Suppressor macrophage treated with lipopolysaccharide for 1 hour (primary cell): ENCODE measurements around the gene DGUOK.
"Not testable (repeated sequence)": the region's sequence is repeated elsewhere in the genome, so short reads cannot be mapped to it uniquely, and the experiment has no call there.

Experiments
- DNase-seq, 3 donors: peaks; one replicate each; pipeline ENCODE4 v3.0.0-alpha.2; 2020 to 2022

Gene DGUOK

DNA sequence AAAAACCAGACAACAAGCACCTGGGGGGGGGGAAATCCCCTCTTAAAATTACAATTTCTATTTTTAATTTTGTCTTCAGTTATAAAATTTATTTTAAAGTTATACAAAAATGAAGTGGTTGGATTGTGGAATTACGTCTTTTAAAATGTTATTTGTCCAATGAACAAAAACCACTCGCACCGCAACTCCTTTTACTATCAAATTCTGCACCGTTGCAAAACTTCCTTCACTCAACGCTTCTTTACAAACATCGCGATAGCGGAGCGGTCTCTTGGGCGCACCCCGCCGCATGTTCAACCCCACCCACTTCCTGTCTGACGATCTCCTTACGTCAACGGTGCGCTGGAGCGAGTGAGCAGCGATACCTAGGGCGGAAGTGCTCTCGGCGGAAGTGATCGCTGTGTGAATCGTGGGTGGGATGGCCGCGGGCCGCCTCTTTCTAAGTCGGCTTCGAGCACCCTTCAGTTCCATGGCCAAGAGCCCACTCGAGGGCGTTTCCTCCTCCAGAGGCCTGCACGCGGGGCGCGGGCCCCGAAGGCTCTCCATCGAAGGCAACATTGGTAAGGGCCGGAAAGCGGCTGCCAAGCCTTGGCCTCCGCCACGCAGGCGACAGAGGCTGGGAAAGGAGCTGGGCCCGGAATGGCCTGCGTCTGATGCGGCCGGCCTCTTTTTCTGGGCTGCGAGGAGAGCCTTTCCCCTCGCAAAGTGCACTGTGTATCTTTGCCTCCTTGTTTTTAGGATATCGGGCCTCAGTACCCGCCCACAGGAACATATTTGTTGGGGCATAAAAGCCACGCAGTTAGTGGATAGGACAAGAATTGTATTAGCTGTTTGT is at the start of gene DGUOK:
Gene DGUOK (plus strand): TSS at position 388 of the 835 bp plus-strand sequence. CDS start 31 bp downstream, at position 419.
- DNase-seq: peak; percentile 97 to 100 (median 100)

- peak; percentile 50 to 80 (median 64) for DNase-seq
Observed at GRCh38 chr2:73877071-73877802, 49.4 kb upstream of the DGUOK start.

DNA sequence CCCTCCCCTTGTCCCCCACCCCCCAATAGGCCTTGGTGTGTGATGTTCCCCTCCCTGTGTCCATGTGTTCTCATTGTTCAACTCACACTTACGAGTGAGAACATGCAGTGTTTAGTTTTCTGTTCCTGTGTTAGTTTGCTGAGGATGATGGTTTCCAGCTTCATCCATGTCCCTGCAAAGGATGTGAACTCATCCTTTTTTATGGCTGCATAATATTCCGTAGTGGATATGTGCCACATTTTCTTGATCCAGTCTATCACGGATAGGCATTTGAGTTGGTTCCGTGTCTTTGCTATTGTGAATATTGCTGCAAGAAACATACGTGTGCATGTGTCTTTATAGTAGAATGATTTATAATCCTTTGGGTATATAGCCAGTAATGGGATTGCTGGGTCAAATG is 48.7 kb upstream of the DGUOK start:
- DNase-seq: not testable (repeated sequence)

GRCh38 chr2:73885406-73885805 is 41.3 kb upstream of the DGUOK start:
- DNase-seq: no peak

DNA sequence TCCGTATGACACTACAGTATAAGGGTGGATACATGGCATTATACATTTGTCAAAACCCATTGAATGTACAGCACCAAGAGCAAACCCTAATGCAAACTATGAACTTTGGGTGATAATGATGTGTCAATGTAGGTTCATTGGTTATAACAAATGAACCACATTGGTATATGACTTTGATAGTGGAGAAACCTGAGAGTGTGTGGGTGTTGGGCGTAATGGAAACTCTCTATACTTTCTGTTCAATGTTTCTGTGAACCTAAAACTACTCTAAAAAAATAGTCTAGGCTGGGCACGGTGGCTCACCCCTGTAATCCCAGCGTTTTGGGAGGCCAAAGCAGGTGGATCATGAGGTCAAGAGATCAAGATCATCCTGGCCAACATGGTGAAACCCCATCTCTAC is 40.3 kb upstream of the DGUOK start:
- no peak for DNase-seq

- DNase-seq: not testable (repeated sequence)
Observed at GRCh38 chr2:73887596-73888353, 38.9 kb upstream of the DGUOK start.

DNA sequence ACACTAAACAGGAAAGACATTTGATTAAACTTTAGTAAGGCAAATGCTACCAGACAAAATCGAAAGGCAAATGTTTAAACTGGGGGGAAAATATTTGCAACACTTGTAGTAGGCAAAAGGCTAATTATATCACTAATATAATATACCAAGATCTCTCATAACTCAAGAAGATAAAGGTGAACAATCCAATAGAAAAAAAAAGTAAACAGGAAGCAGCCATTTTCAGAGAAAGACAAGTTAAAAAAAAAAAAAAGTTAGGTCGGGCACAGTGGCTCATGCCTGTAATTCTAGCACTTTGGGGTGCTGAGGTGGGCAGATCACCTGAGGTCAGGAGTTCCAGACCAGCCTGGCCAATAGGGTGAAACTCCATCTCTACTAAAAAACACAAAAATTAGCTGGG is 38.3 kb upstream of the DGUOK start:
- DNase-seq: no peak

DNA sequence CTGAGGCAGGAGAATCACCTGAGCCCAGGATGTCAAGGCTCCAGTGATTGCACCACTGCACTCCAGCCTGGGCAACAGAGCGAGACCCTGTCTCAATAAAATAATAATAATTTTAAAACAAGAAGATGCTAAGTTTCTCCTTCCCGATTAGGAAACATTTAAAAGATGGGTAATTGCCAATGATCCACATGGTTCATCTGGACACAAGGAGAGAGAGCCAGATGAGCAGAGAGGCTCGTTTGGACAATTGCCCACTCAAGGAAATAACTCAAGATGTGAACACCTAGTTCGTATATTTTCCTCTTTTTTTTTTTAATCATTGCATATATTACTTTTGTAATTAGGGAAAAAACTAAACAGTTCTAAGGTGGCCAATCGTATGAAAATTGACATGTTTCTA is 37.5 kb upstream of the DGUOK start:
- DNase-seq: no peak

DNA sequence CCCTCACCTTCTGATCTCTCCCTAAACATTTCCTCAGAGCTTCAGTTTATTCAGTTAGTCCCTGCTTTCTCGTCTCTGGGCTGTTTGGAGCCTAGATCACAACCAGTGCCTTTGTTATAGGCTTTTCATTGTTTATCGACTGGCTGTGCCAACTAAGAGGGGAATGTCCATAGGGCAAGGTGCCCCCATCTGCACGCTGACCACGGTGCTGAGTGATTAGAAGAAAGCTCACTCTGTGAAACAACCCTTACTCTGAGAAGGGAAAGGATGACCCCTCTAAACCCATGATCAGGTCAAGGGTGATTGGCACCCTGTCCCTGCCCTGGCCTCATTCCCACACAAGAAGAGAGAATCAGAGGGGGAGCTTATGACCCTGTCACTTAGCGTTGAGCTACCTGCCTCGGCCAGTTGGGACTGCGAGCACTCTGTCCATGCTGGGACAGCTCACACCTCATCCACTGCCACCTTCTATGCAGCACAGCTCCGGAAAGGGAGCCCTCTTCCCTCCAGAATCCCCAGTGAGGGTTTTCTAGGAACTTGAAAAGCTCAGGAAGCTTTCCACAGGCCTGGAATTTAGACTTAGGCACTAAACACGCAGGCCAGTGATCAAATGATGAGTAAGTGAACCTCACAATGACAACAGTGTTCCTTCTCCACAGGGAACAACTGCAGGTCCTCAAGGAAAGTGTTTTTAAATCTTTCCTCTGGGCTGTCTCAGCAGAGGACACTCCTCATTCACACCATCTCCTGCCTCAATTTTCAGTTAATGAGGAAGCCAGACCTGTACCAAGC is 36.2 kb upstream of the DGUOK start:
- no peak for DNase-seq

DNA sequence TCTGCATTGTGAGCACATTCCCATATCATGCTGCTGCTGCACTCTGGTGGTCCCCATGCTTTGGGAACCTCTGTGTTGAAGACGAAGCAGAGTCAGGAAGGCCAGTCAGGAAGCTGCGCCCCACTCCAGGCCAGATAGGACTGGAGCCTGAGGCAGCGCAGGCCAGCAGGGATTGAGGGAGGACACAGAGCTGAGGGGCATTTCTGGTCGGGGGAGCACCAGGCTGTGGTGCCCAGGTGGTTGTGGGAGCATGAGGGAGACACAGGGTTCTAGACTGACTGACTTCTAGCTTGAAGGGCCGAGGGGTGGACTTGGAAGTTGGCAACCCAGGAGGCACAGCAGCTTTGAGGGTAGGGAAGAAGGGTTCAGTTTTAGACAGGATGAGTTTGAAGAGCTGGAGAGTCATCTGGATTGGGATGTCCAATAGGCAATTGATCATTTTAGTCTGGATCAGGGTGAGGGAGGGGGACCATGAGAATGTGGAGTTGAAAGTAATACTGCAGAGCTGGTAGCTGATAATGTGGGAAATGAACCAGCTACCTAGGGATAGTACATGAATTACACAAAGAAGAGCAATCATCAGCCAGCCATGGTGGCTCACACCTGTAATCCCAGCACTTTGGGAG is 35.3 kb upstream of the DGUOK start:
- DNase-seq: no peak

GRCh38 chr2:73892631-73893329 is 33.9 kb upstream of the DGUOK start, which contains the start of gene ACTG2:
Gene ACTG2, plus strand, starts transcription at chr2:73893008. Its CDS starts 8,304 bp downstream, at chr2:73901312.
- DNase-seq: no peak

GRCh38 chr2:73893764-73894474 is 32.8 kb upstream of the DGUOK start:
- no peak for DNase-seq

- no peak for DNase-seq
Observed at GRCh38 chr2:73894475-73894850, 32.2 kb upstream of the DGUOK start.

DNA sequence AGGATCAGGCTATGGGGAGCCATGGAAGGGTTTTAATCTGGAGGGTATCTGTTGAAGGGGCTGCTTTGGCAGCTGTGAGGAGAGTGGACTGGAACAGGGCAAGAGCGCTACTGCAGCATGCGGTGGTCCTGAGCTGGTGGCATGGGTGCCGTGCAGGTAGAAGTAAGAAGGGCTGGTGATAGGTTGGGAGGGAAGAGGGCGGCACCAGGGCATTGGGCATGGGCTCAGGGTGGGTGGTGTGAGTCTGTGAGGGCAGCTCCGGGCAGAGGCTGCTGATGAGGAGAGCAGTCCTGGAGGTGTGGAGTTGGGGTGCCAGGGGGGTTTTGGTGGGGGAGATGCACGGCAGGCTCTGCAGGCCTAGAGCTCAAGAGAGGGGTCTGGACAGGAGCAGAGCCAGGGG is 31.8 kb upstream of the DGUOK start:
- no peak for DNase-seq

DNA sequence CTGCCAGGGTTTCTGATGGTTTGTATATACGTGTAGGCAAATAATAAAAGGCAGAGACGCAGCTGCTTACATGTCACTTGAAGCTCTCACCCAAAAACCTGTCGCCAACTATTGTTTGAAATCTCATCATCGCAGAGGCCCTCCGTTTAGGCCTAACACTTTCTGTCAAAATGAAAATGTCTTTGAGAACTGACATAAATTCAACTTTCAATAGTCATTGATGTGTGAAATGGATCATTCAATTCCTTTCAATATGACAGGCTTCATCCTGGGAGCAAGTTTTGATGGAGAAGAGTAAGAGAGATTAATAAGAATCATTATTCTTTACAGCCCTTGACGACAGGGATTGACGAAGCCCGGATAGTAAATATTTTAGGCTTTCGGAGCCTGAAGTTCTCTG is 31.2 kb upstream of the DGUOK start:
- no peak for DNase-seq

- peak in 2 of 3 donors; percentile 14 to 24 for DNase-seq
Observed at GRCh38 chr2:73896362-73897239, 30.1 kb upstream of the DGUOK start.

DNA sequence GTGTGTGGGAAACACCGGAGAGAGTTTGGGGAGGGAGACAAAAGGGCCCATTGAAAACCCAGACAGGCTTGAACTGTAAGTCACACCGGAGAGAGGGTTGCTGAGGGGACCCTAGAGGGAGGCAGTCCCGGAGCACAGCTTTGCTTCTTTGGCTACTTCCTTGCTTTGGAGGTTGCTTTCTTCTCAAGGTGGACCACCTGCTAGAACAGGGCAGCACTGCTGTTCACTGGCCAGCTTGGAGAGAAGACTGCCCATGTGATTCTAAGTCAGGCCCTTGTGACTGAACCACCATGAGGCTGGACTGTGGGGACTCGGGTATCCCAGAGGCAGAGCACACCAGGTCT is 29.5 kb upstream of the DGUOK start:
- DNase-seq: no peak

- no peak for DNase-seq
Observed at GRCh38 chr2:73897934-73898333, 28.7 kb upstream of the DGUOK start.

DNA sequence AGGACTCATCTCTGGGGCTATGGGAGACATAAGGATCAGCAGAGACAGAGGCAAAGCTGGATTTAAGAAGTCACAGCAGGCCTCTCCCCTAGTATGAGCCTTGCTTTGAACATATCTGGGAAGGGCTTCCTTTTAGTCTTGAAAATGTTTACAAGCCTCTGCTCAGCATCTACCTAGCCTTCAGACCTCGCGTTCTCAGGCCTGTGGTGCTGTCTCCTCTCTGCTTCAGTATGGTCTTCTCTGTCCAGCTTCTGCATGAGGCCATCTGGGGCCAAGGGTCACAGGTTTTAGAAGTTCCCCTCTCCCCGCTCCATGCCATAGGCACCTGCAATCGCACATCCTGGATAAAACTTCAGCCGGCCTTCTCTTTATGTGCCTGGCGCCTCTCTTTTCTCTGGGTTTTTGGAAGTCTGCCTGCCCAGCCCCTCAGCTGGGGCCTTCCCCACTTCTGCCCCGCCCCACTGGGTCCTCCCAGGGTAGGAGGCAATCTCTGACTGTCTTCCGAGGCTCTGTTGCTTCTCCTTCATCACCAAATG is 26.8 kb upstream of the DGUOK start:
- DNase-seq: no peak
